Left ventricle myocardium inferior (tissue), 1 donor: ENCODE measurements around the gene CCDC184. TPM values are rescaled to one million over a fixed set of nuclear protein-coding genes. Genes with fewer than 3 reads are reported as not detected.
A peak's percentile ranks its signal among the peaks of the same experiment; 100 is the strongest.

Experiments used
- DNase-seq: peaks from one replicate; pipeline ENCODE4 v3.0.0-alpha.2; 2020
- H3K27ac ChIP-seq: fragments of 200-600 bp; replicated peaks from 2 replicates; pipeline ENCODE4 v1.8.0; 2021
- H3K27me3 ChIP-seq: fragments of 200-600 bp; 2 replicates; pipeline ENCODE4 v1.8.0; 2021; ENCODE audit warnings: low read depth
- H3K36me3 ChIP-seq: fragments of 200-600 bp; 2 replicates; pipeline ENCODE4 v1.8.0; 2021
- H3K4me1 ChIP-seq: fragments of 200-600 bp; 2 replicates; pipeline ENCODE4 v1.8.0; 2021
- H3K4me3 ChIP-seq: fragments of 200-600 bp; 2 replicates; pipeline ENCODE4 v1.8.0; 2021; ENCODE audit warnings: mild to moderate bottlenecking, moderate library complexity
- H3K9me3 ChIP-seq: fragments of 200-600 bp; replicated peaks from 2 replicates; pipeline ENCODE4 v1.8.0; 2021
- intact Hi-C: fragments of 100-400 bp; cut with micrococcal nuclease; formaldehyde crosslinking; loops from one replicate; pipeline ENCODE4 v1.11.0; 2022
- total RNA-seq: library from RNA; stranded (reverse); fragmentation: NEBNext Ultra II Directional; extraction: Animal tissue kit (Norgen Biotek cat#: 25700); gene quantifications from one replicate; pipeline ENCODE4 v1.2.1, GENCODE V29; 2021
- TF ChIP-seq, protein P1 (sequence below): fragments of 200-600 bp; IDR thresholded peaks from 2 replicates; pipeline ENCODE4 v1.8.0; 2021; ENCODE audit warnings: antibody characterized with exemption, mild to moderate bottlenecking, borderline replicate concordance
- donor health status: DM: no; HTN: yes; CAD: no; lungs with severe emphysema.

The CCDC184 gene
- total RNA-seq, 1 donor from 2014 or later = 1.0 TPM

- Histone ChIP-seq H3K27ac (peak overlapping the region; percentile 57), H3K9me3 (no peaks in the 10 kb centered on the region), H3K27me3 (peaks cover 96% of the 10 kb centered on the region), H3K4me3 (no peak overlapping the region), H3K36me3 (no peaks in the 10 kb centered on the region), H3K4me1 (peaks cover 25% of the 10 kb centered on the region)
- TF ChIP-seq, protein P1, sequence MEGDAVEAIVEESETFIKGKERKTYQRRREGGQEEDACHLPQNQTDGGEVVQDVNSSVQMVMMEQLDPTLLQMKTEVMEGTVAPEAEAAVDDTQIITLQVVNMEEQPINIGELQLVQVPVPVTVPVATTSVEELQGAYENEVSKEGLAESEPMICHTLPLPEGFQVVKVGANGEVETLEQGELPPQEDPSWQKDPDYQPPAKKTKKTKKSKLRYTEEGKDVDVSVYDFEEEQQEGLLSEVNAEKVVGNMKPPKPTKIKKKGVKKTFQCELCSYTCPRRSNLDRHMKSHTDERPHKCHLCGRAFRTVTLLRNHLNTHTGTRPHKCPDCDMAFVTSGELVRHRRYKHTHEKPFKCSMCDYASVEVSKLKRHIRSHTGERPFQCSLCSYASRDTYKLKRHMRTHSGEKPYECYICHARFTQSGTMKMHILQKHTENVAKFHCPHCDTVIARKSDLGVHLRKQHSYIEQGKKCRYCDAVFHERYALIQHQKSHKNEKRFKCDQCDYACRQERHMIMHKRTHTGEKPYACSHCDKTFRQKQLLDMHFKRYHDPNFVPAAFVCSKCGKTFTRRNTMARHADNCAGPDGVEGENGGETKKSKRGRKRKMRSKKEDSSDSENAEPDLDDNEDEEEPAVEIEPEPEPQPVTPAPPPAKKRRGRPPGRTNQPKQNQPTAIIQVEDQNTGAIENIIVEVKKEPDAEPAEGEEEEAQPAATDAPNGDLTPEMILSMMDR = no peak
- intact Hi-C loops = no loop called here
- DNase-seq = no peak
Observed at GRCh38 chr12:48180857-48181495, 2.5 kb upstream of the CCDC184 start.

DNA sequence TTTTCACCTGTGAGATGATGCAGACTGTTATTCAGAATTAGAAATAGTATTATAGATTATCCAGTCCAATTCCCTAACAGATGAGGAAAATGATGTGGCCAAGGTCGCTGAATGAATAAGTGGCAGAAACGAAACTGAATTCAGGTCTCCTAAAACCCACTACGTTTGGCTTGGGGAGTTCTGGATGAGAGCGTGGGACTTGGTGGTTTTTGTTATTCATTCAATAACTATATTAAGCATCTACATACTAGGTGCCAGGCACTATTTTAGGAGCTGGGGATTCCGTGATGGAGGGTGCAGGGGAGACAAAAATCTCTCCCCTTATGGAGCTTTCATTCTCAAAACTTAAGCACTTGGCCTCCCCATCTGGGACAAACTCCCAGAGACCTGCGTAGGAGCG lies 813 bp upstream of the CCDC184 start:
- H3K4me3 ChIP-seq = peak overlapping the region; percentile 82
- intact Hi-C loops = no loop called here
- no peaks in the 10 kb centered on the region for H3K9me3 ChIP-seq
- H3K27ac ChIP-seq = peak overlapping the region; percentile 74
- TF ChIP-seq, protein P1 = no peak
- peaks cover 83% of the 10 kb centered on the region for H3K27me3 ChIP-seq
- H3K4me1 ChIP-seq = peaks cover 25% of the 10 kb centered on the region
- H3K36me3 ChIP-seq = no peaks in the 10 kb centered on the region
- DNase-seq = no peak

DNA sequence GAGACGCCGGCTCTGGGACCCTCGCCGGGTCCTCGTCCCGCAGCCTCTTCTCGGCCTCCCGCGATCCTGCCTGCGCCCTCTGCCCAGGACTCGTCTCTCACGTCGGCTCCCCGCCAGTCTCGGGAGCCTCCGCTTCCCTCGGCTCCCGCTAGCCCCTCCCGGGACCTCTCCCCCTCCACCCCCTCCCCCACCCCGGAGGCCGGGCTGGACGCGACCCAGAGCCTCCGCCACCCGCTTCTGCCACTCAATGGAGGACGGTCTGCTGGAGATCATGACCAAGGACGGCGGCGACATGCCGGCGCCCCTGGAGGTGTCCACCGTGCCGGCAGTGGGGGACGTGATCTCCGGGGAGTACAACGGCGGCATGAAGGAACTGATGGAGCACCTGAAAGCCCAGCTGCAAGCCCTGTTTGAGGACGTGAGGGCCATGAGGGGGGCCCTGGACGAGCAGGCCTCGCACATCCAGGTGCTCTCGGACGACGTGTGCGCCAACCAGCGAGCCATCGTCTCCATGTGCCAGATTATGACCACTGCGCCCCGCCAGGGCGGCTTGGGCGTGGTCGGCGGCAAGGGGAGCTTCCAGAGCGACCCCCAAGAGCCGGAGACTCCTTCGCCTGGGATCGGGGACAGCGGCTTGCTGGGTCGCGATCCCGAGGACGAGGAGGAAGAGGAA lies 568 bp downstream of the CCDC184 start:
- H3K4me3 ChIP-seq = peak overlapping the region; percentile 82
- peaks cover 25% of the 10 kb centered on the region for H3K4me1 ChIP-seq
- H3K27me3 ChIP-seq = peaks cover 69% of the 10 kb centered on the region
- intact Hi-C loops = no loop called here
- peak overlapping the region; percentile 74 for H3K27ac ChIP-seq
- no peaks in the 10 kb centered on the region for H3K36me3 ChIP-seq
- H3K9me3 ChIP-seq = no peaks in the 10 kb centered on the region
- DNase-seq = no peak
- TF ChIP-seq, protein P1 = no peak

GRCh38 chr12:48184549-48184922 lies 1.1 kb downstream of the CCDC184 start:
- peaks cover 25% of the 10 kb centered on the region for H3K4me1 ChIP-seq
- peak overlapping the region; percentile 82 for H3K4me3 ChIP-seq
- H3K36me3 ChIP-seq = no peaks in the 10 kb centered on the region
- TF ChIP-seq, protein P1 = no peak
- peaks cover 64% of the 10 kb centered on the region for H3K27me3 ChIP-seq
- DNase-seq = no peak
- intact Hi-C loops = no loop called here
- no peaks in the 10 kb centered on the region for H3K9me3 ChIP-seq
- H3K27ac ChIP-seq = peak overlapping the region; percentile 44

- no peak for DNase-seq
- TF ChIP-seq, protein P1 = no peak
- Histone ChIP-seq H3K4me1 (peaks cover 25% of the 10 kb centered on the region), H3K4me3 (peak overlapping the region; percentile 82), H3K27me3 (peaks cover 55% of the 10 kb centered on the region), H3K27ac (no peak overlapping the region), H3K36me3 (no peaks in the 10 kb centered on the region), H3K9me3 (no peaks in the 10 kb centered on the region)
- intact Hi-C loops = no loop called here
Observed at GRCh38 chr12:48185181-48185919, 1.9 kb downstream of the CCDC184 start.
